SH-SY5Y (cell line): ENCODE data around the gene AOAH.

Source experiments
- GATA2 ChIP-seq: IDR thresholded peaks from 2 replicates; pipeline ENCODE4 v1.6.1; 2011; ENCODE audit warnings: mild to moderate bottlenecking, low read depth, low read length
- GATA3 ChIP-seq: IDR thresholded peaks from 2 replicates; pipeline ENCODE4 v1.6.1; 2011; ENCODE audit warnings: low read depth, mild to moderate bottlenecking, low read length, moderate library complexity

AOAH gene

GRCh38 chr7:36724996-36725395 is 702 bp upstream of the AOAH start:
- no peak for TF ChIP-seq GATA2
- TF ChIP-seq GATA3 = no peak

- TF ChIP-seq GATA3 (no peak), GATA2 (no peak)
Observed at GRCh38 chr7:36723291-36723690, 1.0 kb downstream of the AOAH start.

- TF ChIP-seq GATA2 = no peak
- no peak for TF ChIP-seq GATA3
Observed at GRCh38 chr7:36719083-36719632, 5.1 kb downstream of the AOAH start.

- no peak for TF ChIP-seq GATA2
- no peak for TF ChIP-seq GATA3
Observed at GRCh38 chr7:36717586-36717985, 6.7 kb downstream of the AOAH start.

- TF ChIP-seq GATA2 = no peak
- no peak for TF ChIP-seq GATA3
Observed at GRCh38 chr7:36712015-36712414, 12.3 kb downstream of the AOAH start.

GRCh38 chr7:36711256-36711655 is 13.0 kb downstream of the AOAH start:
- no peak for TF ChIP-seq GATA2
- TF ChIP-seq GATA3 = no peak

- TF ChIP-seq GATA3 = no peak
- no peak for TF ChIP-seq GATA2
Observed at GRCh38 chr7:36710186-36710791, 14.0 kb downstream of the AOAH start.

GRCh38 chr7:36708767-36709166 is 15.5 kb downstream of the AOAH start:
- TF ChIP-seq GATA2 = no peak
- no peak for TF ChIP-seq GATA3

GRCh38 chr7:36707898-36708297 is 16.4 kb downstream of the AOAH start:
- TF ChIP-seq GATA3 = no peak
- TF ChIP-seq GATA2 = no peak

GRCh38 chr7:36707465-36707864 is 16.8 kb downstream of the AOAH start:
- no peak for TF ChIP-seq GATA2
- no peak for TF ChIP-seq GATA3

- TF ChIP-seq GATA3 (no peak), GATA2 (no peak)
Observed at GRCh38 chr7:36692456-36692855, 31.8 kb downstream of the AOAH start.

- TF ChIP-seq GATA2 = no peak
- TF ChIP-seq GATA3 = no peak
Observed at GRCh38 chr7:36691983-36692382, 32.3 kb downstream of the AOAH start.

- TF ChIP-seq GATA2 = peak; percentile 55
- no peak for TF ChIP-seq GATA3
Observed at GRCh38 chr7:36690514-36691187, 33.6 kb downstream of the AOAH start.

GRCh38 chr7:36690041-36690440 is 34.3 kb downstream of the AOAH start:
- TF ChIP-seq GATA3 = no peak
- TF ChIP-seq GATA2 = no peak

GRCh38 chr7:36686499-36686898 is 37.8 kb downstream of the AOAH start:
- no peak for TF ChIP-seq GATA3
- no peak for TF ChIP-seq GATA2

- TF ChIP-seq GATA3 (no peak), GATA2 (no peak)
Observed at GRCh38 chr7:36684954-36685353, 39.3 kb downstream of the AOAH start.
